ENCODE measurements around the gene TMCC1. TPM values are rescaled to one million over a fixed set of nuclear protein-coding genes. Genes with fewer than 3 reads are reported as not detected.
A peak's percentile ranks its signal among the peaks of the same experiment; 100 is the strongest.

TMCC1 gene
- total RNA-seq, 1 experiment from 2014 or later: 9.0 TPM

GRCh38 chr3:129836381-129837064 lies 57.0 kb downstream of the TMCC1 start:
- no peak for DNase-seq (ENCODE audit: low spot score)

- DNase-seq (ENCODE audit: low spot score): no peak
Measured at GRCh38 chr3:129835198-129835597, 58.3 kb downstream of the TMCC1 start.

GRCh38 chr3:129834580-129834979 lies 58.9 kb downstream of the TMCC1 start:
- DNase-seq (ENCODE audit: low spot score): no peak

GRCh38 chr3:129831942-129832341 lies 61.6 kb downstream of the TMCC1 start:
- DNase-seq (ENCODE audit: low spot score): peak; percentile 67

GRCh38 chr3:129831503-129831902 lies 62.0 kb downstream of the TMCC1 start:
- DNase-seq (ENCODE audit: low spot score): no peak

GRCh38 chr3:129829640-129830039 lies 63.9 kb downstream of the TMCC1 start:
- DNase-seq (ENCODE audit: low spot score): peak; percentile 98

- DNase-seq (ENCODE audit: low spot score): peak; percentile 29
Measured at GRCh38 chr3:129827765-129828164, 65.7 kb downstream of the TMCC1 start.

GRCh38 chr3:129824926-129825541 lies 68.5 kb downstream of the TMCC1 start:
- peak; percentile 59 for DNase-seq (ENCODE audit: low spot score)

- DNase-seq (ENCODE audit: low spot score): no peak
Measured at GRCh38 chr3:129822679-129823078, 70.8 kb downstream of the TMCC1 start.

GRCh38 chr3:129822241-129822640 lies 71.3 kb downstream of the TMCC1 start:
- no peak for DNase-seq (ENCODE audit: low spot score)

GRCh38 chr3:129820587-129820986 lies 72.9 kb downstream of the TMCC1 start:
- DNase-seq (ENCODE audit: low spot score): no peak

GRCh38 chr3:129812589-129812988 lies 80.9 kb downstream of the TMCC1 start:
- DNase-seq (ENCODE audit: low spot score): no peak

GRCh38 chr3:129809297-129809696 lies 84.2 kb downstream of the TMCC1 start:
- DNase-seq (ENCODE audit: low spot score): no peak

GRCh38 chr3:129796146-129796545 lies 97.4 kb downstream of the TMCC1 start:
- DNase-seq (ENCODE audit: low spot score): no peak

- DNase-seq (ENCODE audit: low spot score): peak; percentile 86
Measured at GRCh38 chr3:129795186-129796010, 98.1 kb downstream of the TMCC1 start.

- DNase-seq (ENCODE audit: low spot score): peak; percentile 92
Measured at GRCh38 chr3:129794311-129795185, 99.0 kb downstream of the TMCC1 start.

GRCh38 chr3:129793942-129794310 lies 99.6 kb downstream of the TMCC1 start:
- DNase-seq (ENCODE audit: low spot score): no peak

GRCh38 chr3:129793319-129793718 lies 100.2 kb downstream of the TMCC1 start:
- peak; percentile 16 for DNase-seq (ENCODE audit: low spot score)

- DNase-seq (ENCODE audit: low spot score): no peak
Measured at GRCh38 chr3:129783470-129783869, 110.0 kb downstream of the TMCC1 start.

- DNase-seq (ENCODE audit: low spot score): no peak
Measured at GRCh38 chr3:129778871-129779270, 114.6 kb downstream of the TMCC1 start.

- no peak for DNase-seq (ENCODE audit: low spot score)
Measured at GRCh38 chr3:129777806-129778205, 115.7 kb downstream of the TMCC1 start.

GRCh38 chr3:129775870-129776269 lies 117.6 kb downstream of the TMCC1 start:
- no peak for DNase-seq (ENCODE audit: low spot score)
